ENCODE data around the gene GSTP1.
"Not testable (repeated sequence)": the region's sequence is repeated elsewhere in the genome, so short reads cannot be mapped to it uniquely, and the experiment has no call there.

GSTP1 gene

GRCh38 chr11:67564230-67564629 is 19.4 kb upstream of the GSTP1 start:
- no peak for FAIRE-seq

DNA sequence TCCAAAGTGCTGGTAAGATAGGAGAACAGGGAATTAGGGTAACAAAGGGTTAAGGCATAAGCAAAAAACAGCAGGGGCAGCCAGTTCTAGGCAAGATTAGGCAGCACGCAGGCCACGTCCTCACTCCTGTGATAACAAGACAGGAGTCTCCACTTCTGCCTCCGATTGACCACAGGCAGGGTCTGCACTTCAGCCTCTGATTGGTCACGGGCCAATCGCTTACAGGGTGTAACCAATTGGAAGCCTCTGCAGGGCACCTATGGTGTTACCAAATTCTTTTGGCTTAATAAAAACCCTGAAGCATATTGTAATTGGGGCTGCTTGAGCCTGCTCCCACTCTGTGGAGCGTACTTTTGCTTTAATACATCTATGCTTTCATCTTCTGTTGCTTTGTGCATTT is 12.2 kb upstream of the GSTP1 start:
- FAIRE-seq = no peak

DNA sequence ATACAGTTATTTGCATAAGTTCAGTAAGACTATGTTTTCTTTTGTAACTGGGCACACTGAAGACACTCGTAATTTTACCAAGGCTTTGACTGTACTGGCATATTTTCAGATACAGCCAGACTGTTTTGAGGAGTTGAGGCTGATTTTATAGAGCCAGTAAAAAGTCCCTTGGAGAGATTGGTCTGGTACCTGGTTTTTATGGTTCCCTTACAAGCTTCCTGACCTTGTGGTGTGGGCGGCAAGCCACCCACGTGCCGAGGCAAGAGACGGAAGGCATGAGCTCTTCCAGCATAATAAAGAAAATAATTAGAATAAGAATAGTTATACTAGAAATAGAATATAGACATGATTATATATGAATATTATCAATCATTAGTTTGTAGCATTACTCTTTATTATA is 11.3 kb upstream of the GSTP1 start:
- no peak for FAIRE-seq

DNA sequence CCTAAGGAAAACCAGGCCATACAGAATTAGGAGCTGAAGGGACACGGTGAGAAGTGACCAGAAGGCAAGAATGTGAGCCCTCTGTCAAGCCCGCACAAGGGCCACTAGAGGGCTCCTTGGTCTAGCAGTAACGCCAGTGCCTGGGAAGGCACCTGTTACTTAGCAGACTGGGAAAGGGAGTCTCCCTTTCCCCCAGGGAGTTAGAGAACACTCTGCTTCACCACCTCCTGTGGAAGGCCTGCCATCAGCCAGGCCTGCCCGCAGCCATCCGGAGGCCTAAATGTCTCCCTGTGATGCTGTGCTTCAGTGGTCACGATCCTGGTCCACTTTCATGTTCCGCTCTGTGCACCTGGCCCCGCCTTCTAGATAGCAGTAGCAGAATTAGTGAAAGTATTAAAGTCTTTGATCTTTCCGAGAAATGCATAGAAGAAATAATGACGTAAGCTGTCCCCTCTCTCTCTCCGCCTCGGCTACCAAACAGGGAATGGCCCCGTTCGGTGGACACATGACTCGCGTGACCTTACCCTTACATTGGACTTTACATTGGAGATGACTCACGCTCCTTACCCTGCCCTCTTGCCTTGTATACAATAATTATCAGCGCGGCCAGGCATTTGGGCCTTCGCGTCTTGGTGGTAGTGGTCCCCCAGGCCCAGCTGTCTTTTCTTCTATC is 10.7 kb upstream of the GSTP1 start:
- FAIRE-seq = peak; percentile 92

DNA sequence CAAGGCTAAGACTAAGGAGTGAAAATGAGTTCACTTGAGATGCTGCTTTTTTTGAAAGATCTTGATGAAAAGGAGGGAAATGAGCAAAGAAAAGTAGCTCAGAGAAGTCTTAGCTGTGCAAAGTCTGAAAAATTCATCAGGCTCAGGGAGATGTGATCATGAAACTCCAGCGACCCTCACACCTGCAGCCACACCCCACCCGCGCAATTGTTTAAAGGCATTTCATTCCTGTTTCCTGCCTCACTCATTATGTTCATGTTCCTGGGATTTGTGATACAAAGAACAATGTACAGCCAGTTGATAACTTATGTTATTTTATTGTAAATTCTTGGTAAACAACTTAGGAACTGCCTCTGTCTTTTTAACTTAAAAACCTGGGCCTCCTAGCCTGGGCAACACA is 8.7 kb upstream of the GSTP1 start:
- no peak for FAIRE-seq

DNA sequence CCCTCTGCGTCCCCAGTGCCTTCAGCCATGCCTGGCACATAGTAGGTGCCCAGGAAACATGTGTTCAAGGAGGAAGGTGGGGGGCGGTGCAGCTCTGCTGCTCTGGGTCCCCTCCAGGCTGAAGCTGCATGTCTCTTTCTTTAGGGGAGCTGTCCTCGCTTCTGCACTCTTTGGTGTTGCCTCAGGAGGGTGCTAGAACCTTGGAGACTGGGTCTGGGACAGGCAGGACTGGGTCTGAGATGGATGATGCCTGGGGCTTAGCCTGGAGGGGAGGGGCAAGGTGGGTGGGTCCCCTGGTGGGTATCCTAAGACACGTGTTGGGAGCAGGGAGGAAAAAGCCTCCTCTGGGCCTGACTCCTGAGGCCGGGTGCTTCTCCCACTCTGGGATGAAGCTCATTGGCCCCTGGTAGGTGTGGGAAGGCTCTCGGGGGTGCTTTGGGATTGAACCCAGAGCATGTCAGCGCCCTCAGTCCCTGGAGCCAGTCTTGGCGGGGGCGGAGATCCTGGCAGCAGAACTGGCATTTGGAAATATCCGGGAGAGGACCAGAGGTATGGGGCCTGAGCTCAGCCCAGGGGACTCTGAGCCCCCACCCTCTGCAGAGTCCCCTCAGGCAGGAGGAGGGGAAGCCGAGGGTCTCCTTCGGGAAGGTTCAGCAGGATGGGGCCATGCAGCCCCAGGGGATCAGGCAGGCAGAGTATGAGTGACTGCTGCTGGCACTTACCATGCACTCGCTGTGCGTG is 6.7 kb upstream of the GSTP1 start:
- no peak for FAIRE-seq

GRCh38 chr11:67577951-67578350 is 5.7 kb upstream of the GSTP1 start:
- no peak for FAIRE-seq

- no peak for FAIRE-seq
Measured at GRCh38 chr11:67581469-67581868, 2.1 kb upstream of the GSTP1 start.

DNA sequence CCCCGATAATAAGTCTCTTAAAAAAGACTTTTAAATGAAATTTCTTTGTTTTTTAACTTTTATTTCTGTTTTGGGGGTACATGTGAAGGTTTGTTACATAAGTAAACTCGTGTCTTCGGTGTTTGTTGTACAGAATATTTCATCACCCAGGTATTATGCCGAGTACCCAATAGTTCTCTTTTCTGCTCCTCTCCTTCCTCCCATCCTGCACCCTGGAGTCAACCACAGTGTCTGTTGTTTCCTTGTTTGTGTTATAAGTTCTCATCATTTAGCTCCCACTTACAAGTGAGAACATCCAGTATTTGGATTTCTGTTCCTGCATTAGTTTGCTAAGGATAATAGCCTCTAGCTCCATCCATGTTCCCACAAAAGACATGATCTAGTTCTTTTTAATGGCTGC is 1.6 kb upstream of the GSTP1 start:
- FAIRE-seq = no peak

GRCh38 chr11:67584205-67584880 is 731 bp downstream of the GSTP1 start:
- no peak for FAIRE-seq

DNA sequence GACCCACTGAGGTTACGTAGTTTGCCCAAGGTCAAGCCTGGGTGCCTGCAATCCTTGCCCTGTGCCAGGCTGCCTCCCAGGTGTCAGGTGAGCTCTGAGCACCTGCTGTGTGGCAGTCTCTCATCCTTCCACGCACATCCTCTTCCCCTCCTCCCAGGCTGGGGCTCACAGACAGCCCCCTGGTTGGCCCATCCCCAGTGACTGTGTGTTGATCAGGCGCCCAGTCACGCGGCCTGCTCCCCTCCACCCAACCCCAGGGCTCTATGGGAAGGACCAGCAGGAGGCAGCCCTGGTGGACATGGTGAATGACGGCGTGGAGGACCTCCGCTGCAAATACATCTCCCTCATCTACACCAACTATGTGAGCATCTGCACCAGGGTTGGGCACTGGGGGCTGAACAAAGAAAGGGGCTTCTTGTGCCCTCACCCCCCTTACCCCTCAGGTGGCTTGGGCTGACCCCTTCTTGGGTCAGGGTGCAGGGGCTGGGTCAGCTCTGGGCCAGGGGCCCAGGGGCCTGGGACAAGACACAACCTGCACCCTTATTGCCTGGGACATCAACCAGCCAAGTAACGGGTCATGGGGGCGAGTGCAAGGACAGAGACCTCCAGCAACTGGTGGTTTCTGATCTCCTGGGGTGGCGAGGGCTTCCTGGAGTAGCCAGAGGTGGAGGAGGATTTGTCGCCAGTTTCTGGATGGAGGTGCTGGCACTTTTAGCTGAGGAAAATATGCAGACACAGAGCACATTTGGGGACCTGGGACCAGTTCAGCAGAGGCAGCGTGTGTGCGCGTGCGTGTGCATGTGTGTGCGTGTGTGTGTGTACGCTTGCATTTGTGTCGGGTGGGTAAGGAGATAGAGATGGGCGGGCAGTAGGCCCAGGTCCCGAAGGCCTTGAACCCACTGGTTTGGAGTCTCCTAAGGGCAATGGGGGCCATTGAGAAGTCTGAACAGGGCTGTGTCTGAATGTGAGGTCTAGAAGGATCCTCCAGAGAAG is 1.6 kb downstream of the GSTP1 start:
- FAIRE-seq = no peak

- FAIRE-seq = no peak
Measured at GRCh38 chr11:67585911-67586310, 2.3 kb downstream of the GSTP1 start.

DNA sequence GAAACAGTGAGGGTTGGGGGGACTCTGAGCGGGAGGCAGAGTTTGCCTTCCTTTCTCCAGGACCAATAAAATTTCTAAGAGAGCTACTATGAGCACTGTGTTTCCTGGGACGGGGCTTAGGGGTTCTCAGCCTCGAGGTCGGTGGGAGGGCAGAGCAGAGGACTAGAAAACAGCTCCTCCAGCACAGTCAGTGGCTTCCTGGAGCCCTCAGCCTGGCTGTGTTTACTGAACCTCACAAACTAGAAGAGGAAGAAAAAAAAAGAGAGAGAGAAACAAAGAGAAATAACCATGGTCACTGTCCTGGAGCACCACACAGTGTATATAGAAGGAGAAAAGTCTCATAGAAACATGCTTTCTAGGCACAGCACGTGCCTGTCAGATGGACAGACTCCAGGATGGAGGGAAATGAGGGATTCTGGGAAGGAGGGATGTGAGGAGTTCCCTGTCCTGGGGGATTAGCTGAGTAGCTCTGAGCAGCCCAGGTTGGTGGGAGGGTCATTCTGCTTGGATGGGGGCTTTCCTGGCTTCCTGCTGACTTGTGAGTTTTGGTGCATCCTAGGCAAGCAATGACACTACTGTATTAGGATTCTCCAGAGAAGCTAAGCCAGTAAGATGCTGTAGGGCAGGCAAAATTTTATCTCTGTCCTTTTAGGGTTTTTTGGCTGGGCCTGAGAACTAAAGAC is 3.1 kb downstream of the GSTP1 start:
- no peak for FAIRE-seq

- no peak for FAIRE-seq
Measured at GRCh38 chr11:67588136-67588503, 4.5 kb downstream of the GSTP1 start.

- FAIRE-seq = not testable (repeated sequence)
Measured at GRCh38 chr11:67588899-67589415, 5.3 kb downstream of the GSTP1 start.

- FAIRE-seq = no peak
Measured at GRCh38 chr11:67592880-67593564, 9.4 kb downstream of the GSTP1 start.

- no peak for FAIRE-seq
Measured at GRCh38 chr11:67593565-67593905, 9.9 kb downstream of the GSTP1 start.

- no peak for FAIRE-seq
Measured at GRCh38 chr11:67594480-67594879, 10.9 kb downstream of the GSTP1 start.

DNA sequence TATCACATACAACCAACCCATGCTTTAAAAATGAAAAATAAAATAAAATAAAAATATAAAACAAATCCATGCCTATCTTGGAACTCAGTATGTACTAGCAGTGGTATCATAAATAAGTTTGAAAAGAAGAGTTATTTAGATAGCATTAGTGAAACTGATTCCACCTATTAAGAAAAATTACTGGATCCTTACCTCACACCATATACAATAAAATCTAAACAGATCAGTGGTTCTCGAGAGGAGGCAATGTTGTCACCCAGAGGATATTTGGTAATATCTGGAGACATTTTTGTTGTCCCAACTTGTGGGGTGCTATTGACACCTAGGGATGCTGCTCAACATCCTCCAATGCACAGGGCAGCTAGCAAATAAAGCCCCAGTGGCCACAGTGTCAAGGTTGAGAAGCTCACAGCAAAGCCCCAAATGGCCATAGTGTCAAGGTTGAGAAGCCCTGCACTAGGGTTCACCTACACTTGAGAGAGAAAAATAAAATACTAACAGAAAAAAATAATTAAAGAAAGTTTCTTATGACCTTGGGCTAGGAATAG is 13.2 kb downstream of the GSTP1 start:
- no peak for FAIRE-seq

DNA sequence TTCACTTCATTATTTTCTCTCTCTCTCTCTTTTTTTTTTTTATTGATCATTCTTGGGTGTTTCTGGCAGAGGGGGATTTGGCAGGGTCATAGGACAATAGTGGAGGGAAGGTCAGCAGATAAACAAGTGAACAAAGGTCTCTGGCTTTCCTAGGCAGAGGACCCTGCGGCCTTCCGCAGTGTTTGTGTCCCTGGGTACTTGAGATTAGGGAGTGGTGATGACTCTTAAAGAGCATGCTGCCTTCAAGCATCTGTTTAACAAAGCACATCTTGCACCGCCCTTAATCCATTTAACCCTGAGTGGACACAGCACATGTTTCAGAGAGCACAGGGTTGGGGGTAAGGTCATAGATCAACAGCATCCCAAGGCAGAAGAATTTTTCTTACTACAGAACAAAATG is 13.8 kb downstream of the GSTP1 start:
- not testable (repeated sequence) for FAIRE-seq

DNA sequence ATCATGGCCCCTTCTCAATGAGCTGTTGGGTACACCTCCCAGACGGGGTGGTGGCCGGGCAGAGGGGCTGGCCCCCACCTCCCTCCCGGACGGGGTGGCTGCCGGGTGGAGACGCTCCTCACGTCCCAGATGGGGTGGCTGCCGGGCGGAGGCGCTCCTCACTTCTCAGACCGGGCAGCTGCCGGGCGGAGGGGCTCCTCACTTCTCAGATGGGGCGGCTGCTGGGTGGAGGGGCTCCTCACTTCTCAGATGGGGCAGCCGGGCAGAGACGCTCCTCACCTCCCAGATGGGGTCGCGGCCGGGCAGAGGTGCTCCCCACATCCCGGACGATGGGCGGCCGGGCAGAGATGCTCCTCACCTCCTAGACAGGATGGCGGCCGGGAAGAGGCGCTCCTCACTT is 14.4 kb downstream of the GSTP1 start:
- not testable (repeated sequence) for FAIRE-seq
